Hematopoietic multipotent progenitor cell (in vitro differentiated cells): ENCODE results near the gene EN2. TPM values are rescaled to one million over a fixed set of nuclear protein-coding genes. Genes with fewer than 3 reads are reported as not detected.
A peak's percentile ranks its signal among the peaks of the same experiment; 100 is the strongest.

ENCODE experiments used
- DNase-seq, 3 donors: peaks; one replicate each; pipeline ENCODE4 v3.0.0-alpha.2; 2011 to 2015; ENCODE audit warnings: low read depth in 2 of 3, low spot score in 2 of 3
- total RNA-seq: library from RNA; depleted of rRNA; stranded (reverse); fragments of >200 nt; gene quantifications from one replicate; pipeline ENCODE4 v1.2.3, GENCODE V29; 2012

EN2 gene
- total RNA-seq, 1 donor = not detected

GRCh38 chr7:155497149-155497901 lies 39.4 kb downstream of the EN2 start:
- no peak for DNase-seq

GRCh38 chr7:155505422-155505793 lies 47.5 kb downstream of the EN2 start:
- DNase-seq = no peak

- DNase-seq = peak in 1 of 3 donors; percentile 38
These were observed 49.0 kb downstream of the EN2 start for GRCh38 chr7:155506854-155507337.

- no peak for DNase-seq
These were observed 49.6 kb downstream of the EN2 start for GRCh38 chr7:155507576-155507975.

GRCh38 chr7:155508376-155509358 lies 50.7 kb downstream of the EN2 start:
- peak in 1 of 3 donors; percentile 25 for DNase-seq

GRCh38 chr7:155509359-155509724 lies 51.4 kb downstream of the EN2 start:
- DNase-seq = no peak

- DNase-seq = no peak
These were observed 52.0 kb downstream of the EN2 start for GRCh38 chr7:155509725-155510551.

- no peak for DNase-seq
These were observed 53.2 kb downstream of the EN2 start for GRCh38 chr7:155510975-155511701.

GRCh38 chr7:155511702-155511996 lies 53.7 kb downstream of the EN2 start:
- DNase-seq = peak in 1 of 3 donors; percentile 19

- no peak for DNase-seq
These were observed 54.4 kb downstream of the EN2 start for GRCh38 chr7:155512246-155512887.

GRCh38 chr7:155513543-155514285 lies 55.8 kb downstream of the EN2 start:
- DNase-seq = no peak

GRCh38 chr7:155514296-155514695 lies 56.4 kb downstream of the EN2 start:
- DNase-seq = no peak

Other genes starting within 250 kb of the EN2 start
- gene INSIG1, start 160.3 kb upstream of the EN2 start, total RNA-seq = 95.9 TPM
- not detected for gene CNPY1, start 88.4 kb downstream of the EN2 start, total RNA-seq
- gene RBM33, start 186.5 kb downstream of the EN2 start, total RNA-seq = 36.4 TPM